Measurements from ENCODE around the gene SLC47A1. TPM values are rescaled to one million over a fixed set of nuclear protein-coding genes. Genes with fewer than 3 reads are reported as not detected.

Gene SLC47A1
- total and polyA plus RNA-seq, 4 donors = 34.8 to 69.2 (median 37.2) TPM

DNA sequence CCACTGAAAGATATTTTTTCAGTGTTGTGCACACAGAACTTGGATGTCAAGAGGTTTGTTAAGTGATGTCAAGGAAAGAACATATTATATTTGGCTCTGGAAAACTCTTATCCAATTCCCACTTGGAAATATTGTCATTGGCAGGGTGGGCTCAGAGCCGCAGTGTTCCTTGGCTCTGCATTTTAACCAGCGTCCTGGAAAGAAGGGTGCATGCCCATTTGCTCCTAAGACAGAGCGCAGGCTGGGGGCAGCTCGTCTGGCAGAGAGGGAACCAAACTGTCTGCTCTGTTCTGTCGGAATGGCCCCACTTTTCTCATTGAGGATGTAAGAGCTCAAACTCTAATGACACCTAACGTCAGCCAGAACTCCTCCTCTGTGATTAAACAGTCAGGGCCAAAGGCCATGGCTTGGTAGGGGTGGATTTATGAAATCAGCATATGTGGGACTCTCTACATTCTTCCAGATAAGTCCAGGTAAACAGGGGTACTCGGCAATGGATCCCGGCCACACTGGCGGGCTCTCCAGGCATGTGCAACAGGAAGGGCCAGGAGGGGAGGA lies 18.0 kb downstream of the SLC47A1 start (continued):
- TF ChIP-seq GABPA (IDR thresholded peaks at IDR 0.05 in 1 of 2, conservative IDR thresholded peaks at IDR 0.05 in 1 of 2) (no peak), NR2F2 (IDR thresholded peaks at IDR 0.05) (peak; percentile 72), RAD21 (IDR thresholded peaks at IDR 0.05) (peak in 1 of 2 donors; percentile 58), RXRA (IDR thresholded peaks at IDR 0.05) (peak; percentile 82 to 83), SP1 (IDR thresholded peaks at IDR 0.05) (peak; percentile 66), EGR1 (IDR thresholded peaks at IDR 0.05; ENCODE audit: low read depth in 2 of 2) (no peak)
- TF ChIP-seq, protein P1, sequence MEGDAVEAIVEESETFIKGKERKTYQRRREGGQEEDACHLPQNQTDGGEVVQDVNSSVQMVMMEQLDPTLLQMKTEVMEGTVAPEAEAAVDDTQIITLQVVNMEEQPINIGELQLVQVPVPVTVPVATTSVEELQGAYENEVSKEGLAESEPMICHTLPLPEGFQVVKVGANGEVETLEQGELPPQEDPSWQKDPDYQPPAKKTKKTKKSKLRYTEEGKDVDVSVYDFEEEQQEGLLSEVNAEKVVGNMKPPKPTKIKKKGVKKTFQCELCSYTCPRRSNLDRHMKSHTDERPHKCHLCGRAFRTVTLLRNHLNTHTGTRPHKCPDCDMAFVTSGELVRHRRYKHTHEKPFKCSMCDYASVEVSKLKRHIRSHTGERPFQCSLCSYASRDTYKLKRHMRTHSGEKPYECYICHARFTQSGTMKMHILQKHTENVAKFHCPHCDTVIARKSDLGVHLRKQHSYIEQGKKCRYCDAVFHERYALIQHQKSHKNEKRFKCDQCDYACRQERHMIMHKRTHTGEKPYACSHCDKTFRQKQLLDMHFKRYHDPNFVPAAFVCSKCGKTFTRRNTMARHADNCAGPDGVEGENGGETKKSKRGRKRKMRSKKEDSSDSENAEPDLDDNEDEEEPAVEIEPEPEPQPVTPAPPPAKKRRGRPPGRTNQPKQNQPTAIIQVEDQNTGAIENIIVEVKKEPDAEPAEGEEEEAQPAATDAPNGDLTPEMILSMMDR (IDR thresholded peaks at IDR 0.05; ENCODE audit: low read depth, low read length, missing input control) = no peak
- TF ChIP-seq, protein P2, sequence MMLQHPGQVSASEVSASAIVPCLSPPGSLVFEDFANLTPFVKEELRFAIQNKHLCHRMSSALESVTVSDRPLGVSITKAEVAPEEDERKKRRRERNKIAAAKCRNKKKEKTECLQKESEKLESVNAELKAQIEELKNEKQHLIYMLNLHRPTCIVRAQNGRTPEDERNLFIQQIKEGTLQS (IDR thresholded peaks at IDR 0.05) = no peak

DNA sequence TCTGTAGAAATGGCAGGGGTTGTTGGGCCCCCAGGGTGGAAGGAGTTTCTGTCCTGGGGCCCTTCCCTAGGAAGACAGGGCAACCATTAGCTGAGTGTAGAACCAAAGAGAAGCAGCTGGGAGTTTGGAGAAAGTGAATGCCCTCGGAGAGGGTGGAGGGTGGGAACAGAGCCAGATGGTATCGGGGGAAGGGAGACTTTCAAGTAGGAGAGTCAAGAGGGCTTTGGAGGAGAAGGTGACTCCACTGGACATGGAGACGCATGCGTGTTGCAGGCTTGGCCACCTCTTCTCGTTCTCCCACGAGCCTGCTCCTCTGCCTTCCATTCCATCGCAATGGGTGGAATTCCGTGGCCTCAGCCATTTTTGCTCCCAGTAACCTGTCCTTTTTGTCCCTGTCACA lies 19.4 kb downstream of the SLC47A1 start:
- 91% methylated on average over 8 of the region's 8 CpGs for WGBS
- H3K4me3 ChIP-seq (ENCODE audit: low read depth in 1 of 3, low read length in 3 of 3) = no peak overlapping the region
- H3K9me3 ChIP-seq (ENCODE audit: control insufficient read depth in 4 of 4, low read length in 3 of 4) = no peaks in the 10 kb centered on the region
- peaks cover 0 to 9% (median under 1%) of the 10 kb centered on the region in 4 donors for H3K36me3 ChIP-seq (ENCODE audit: control insufficient read depth in 4 of 4, insufficient read depth in 3 of 4, low read depth in 1 of 4, low read length in 3 of 4)
- no peak overlapping the region for H3K9ac ChIP-seq (ENCODE audit: low read depth in 1 of 2, low read length in 2 of 2)
- peaks cover 8 to 45% (median 34%) of the 10 kb centered on the region in 4 donors for H3K4me1 ChIP-seq (ENCODE audit: control insufficient read depth in 4 of 4, insufficient read depth in 4 of 4, low read length in 3 of 4)
- H3K27ac ChIP-seq (ENCODE audit: low read depth in 1 of 2, low read length in 2 of 2) = peak overlapping the region; percentile 81 to 97
- no peak for TF ChIP-seq FOXA1 (IDR thresholded peaks at IDR 0.05)
- TF ChIP-seq YY1 (IDR thresholded peaks at IDR 0.05) = no peak
- TF ChIP-seq GABPA (IDR thresholded peaks at IDR 0.05 in 1 of 2, conservative IDR thresholded peaks at IDR 0.05 in 1 of 2) = no peak
- no peak for TF ChIP-seq HNF4G (IDR thresholded peaks at IDR 0.05)
- no peak for TF ChIP-seq HNF4A (conservative IDR thresholded peaks at IDR 0.05)
- TF ChIP-seq RAD21 (IDR thresholded peaks at IDR 0.05) = no peak
- TF ChIP-seq SP1 (IDR thresholded peaks at IDR 0.05) = no peak
- no peak for TF ChIP-seq EGR1 (IDR thresholded peaks at IDR 0.05; ENCODE audit: low read depth in 2 of 2)
- TF ChIP-seq, protein P3, sequence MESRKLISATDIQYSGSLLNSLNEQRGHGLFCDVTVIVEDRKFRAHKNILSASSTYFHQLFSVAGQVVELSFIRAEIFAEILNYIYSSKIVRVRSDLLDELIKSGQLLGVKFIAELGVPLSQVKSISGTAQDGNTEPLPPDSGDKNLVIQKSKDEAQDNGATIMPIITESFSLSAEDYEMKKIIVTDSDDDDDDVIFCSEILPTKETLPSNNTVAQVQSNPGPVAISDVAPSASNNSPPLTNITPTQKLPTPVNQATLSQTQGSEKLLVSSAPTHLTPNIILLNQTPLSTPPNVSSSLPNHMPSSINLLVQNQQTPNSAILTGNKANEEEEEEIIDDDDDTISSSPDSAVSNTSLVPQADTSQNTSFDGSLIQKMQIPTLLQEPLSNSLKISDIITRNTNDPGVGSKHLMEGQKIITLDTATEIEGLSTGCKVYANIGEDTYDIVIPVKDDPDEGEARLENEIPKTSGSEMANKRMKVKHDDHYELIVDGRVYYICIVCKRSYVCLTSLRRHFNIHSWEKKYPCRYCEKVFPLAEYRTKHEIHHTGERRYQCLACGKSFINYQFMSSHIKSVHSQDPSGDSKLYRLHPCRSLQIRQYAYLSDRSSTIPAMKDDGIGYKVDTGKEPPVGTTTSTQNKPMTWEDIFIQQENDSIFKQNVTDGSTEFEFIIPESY (IDR thresholded peaks at IDR 0.05) = no peak
- DNase-seq (ENCODE audit: low spot score) = no peak
- H3K27me3 ChIP-seq (ENCODE audit: control insufficient read depth in 4 of 4, insufficient read depth in 4 of 4, low read length in 3 of 4) = no peaks in the 10 kb centered on the region

DNA sequence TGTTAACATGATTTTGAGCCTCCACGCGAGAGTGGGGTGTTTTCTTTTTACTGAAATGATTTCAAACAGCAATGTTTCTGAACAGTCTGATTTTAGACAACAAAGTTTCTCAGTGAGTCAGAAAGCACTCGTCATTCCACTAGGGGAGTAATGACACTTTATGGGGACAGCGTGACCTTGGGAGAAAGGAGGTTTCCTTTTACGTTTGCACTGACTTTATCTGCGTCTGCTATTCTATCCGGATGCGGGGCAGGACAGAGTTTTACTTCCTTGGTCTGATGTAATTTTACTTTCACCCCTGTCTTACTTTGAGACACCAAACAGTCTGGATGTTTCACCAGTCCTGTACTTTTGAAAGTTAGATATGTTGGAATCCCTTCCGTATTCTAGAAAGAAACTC lies 20.7 kb downstream of the SLC47A1 start:
- Histone ChIP-seq H3K9me3 (ENCODE audit: control insufficient read depth in 4 of 4, low read length in 3 of 4) (no peaks in the 10 kb centered on the region), H3K9ac (ENCODE audit: low read depth in 1 of 2, low read length in 2 of 2) (no peak overlapping the region), H3K27me3 (ENCODE audit: control insufficient read depth in 4 of 4, insufficient read depth in 4 of 4, low read length in 3 of 4) (no peaks in the 10 kb centered on the region), H3K27ac (ENCODE audit: low read depth in 1 of 2, low read length in 2 of 2) (peak overlapping the region; percentile 58 to 73), H3K4me1 (ENCODE audit: control insufficient read depth in 4 of 4, insufficient read depth in 4 of 4, low read length in 3 of 4) (peaks cover 6 to 44% (median 27%) of the 10 kb centered on the region in 4 donors), H3K4me3 (ENCODE audit: low read depth in 1 of 3, low read length in 3 of 3) (no peak overlapping the region), H3K36me3 (ENCODE audit: control insufficient read depth in 4 of 4, insufficient read depth in 3 of 4, low read depth in 1 of 4, low read length in 3 of 4) (peaks cover 0 to 9% (median 3%) of the 10 kb centered on the region in 4 donors)
- WGBS = 72% methylated on average over 9 of the region's 9 CpGs
- DNase-seq (ENCODE audit: low spot score) = no peak
- TF ChIP-seq JUND (IDR thresholded peaks at IDR 0.05) (peak in 1 of 2 donors; percentile 30), FOXA2 (IDR thresholded peaks at IDR 0.05) (no peak), FOXA1 (IDR thresholded peaks at IDR 0.05) (no peak), EGR1 (IDR thresholded peaks at IDR 0.05; ENCODE audit: low read depth in 2 of 2) (no peak), HNF4G (IDR thresholded peaks at IDR 0.05) (no peak), YY1 (IDR thresholded peaks at IDR 0.05) (no peak), GABPA (IDR thresholded peaks at IDR 0.05 in 1 of 2, conservative IDR thresholded peaks at IDR 0.05 in 1 of 2) (peak in 1 of 2 donors; percentile 7), RXRA (IDR thresholded peaks at IDR 0.05) (peak in 1 of 2 donors; percentile 41), RAD21 (IDR thresholded peaks at IDR 0.05) (peak in 1 of 2 donors; percentile 23), NR2F2 (IDR thresholded peaks at IDR 0.05) (peak; percentile 46), TAF1 (conservative IDR thresholded peaks at IDR 0.05) (no peak), HNF4A (conservative IDR thresholded peaks at IDR 0.05) (no peak)
- TF ChIP-seq, protein P1 (IDR thresholded peaks at IDR 0.05; ENCODE audit: low read depth, low read length, missing input control) = peak; percentile 5
- TF ChIP-seq, protein P3 (IDR thresholded peaks at IDR 0.05) = no peak
- TF ChIP-seq, protein P2 (IDR thresholded peaks at IDR 0.05) = no peak
- TF ChIP-seq, protein P4, sequence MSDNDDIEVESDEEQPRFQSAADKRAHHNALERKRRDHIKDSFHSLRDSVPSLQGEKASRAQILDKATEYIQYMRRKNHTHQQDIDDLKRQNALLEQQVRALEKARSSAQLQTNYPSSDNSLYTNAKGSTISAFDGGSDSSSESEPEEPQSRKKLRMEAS (IDR thresholded peaks at IDR 0.05) = no peak
